Measurements from ENCODE around the gene MTHFR. TPM values are rescaled to one million over a fixed set of nuclear protein-coding genes. Genes with fewer than 3 reads are reported as not detected.
"Not testable (repeated sequence)": the region's sequence is repeated elsewhere in the genome, so short reads cannot be mapped to it uniquely, and the experiment has no call there.

MTHFR gene
- total RNA-seq, 1 donor from 2014 or later, result 48.4 TPM

DNA sequence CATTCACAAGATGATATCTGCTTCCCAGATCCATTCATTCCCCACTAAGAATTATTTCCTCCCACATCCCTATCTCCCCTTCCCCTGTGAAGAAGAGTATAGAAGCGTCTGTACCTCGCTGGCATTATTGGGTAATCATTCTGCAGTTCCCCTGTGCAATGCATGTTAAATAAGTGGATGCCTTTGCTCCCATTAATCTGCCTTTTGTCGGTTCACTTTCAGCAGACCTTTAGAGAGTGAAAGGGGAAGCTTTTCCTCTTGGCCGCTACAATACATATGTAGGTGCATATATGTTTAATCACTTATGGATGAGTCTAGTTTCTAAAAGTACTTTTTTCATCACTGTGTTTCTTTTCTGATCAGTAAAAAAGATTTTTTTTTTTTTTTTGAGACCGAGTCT lies 7.3 kb upstream of the MTHFR start:
- intact Hi-C loops (cut with DNase I), result no loop called here
- Histone ChIP-seq H3K36me3 (peaks cover 32 to 62% of the 10 kb centered on the region in 2 donors), H3K4me1 (no peaks in the 10 kb centered on the region), H3K27me3 (no peaks in the 10 kb centered on the region), H3K27ac (no peak overlapping the region), H3K9me3 (no peaks in the 10 kb centered on the region), H3K4me3 (no peak overlapping the region)
- no peak for DNase-seq (ENCODE audit: low spot score in 2 of 2)
- TF ChIP-seq, protein P1, sequence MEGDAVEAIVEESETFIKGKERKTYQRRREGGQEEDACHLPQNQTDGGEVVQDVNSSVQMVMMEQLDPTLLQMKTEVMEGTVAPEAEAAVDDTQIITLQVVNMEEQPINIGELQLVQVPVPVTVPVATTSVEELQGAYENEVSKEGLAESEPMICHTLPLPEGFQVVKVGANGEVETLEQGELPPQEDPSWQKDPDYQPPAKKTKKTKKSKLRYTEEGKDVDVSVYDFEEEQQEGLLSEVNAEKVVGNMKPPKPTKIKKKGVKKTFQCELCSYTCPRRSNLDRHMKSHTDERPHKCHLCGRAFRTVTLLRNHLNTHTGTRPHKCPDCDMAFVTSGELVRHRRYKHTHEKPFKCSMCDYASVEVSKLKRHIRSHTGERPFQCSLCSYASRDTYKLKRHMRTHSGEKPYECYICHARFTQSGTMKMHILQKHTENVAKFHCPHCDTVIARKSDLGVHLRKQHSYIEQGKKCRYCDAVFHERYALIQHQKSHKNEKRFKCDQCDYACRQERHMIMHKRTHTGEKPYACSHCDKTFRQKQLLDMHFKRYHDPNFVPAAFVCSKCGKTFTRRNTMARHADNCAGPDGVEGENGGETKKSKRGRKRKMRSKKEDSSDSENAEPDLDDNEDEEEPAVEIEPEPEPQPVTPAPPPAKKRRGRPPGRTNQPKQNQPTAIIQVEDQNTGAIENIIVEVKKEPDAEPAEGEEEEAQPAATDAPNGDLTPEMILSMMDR (IDR thresholded peaks at IDR 0.05), result no peak

GRCh38 chr1:11807133-11807532 lies 1.4 kb upstream of the MTHFR start:
- intact Hi-C loops (cut with DNase I), result loop anchor here (5.0 kb wide), 1 partner anchor 155 kb away; the partner anchor contains the start of genes FBXO2 and FBXO44
- Histone ChIP-seq H3K4me3 (peak overlapping the region; percentile 85), H3K27ac (peak overlapping the region; percentile 97 to 99), H3K4me1 (peaks cover 11 to 25% of the 10 kb centered on the region in 2 donors), H3K27me3 (no peaks in the 10 kb centered on the region), H3K36me3 (peaks cover 7 to 22% of the 10 kb centered on the region in 2 donors), H3K9me3 (no peaks in the 10 kb centered on the region)
- TF ChIP-seq, protein P1 (IDR thresholded peaks at IDR 0.05), result no peak
- no peak for DNase-seq (ENCODE audit: low spot score in 2 of 2)

GRCh38 chr1:11806307-11806936 lies 658 bp upstream of the MTHFR start:
- TF ChIP-seq, protein P1 (IDR thresholded peaks at IDR 0.05), result no peak
- intact Hi-C loops (cut with DNase I), result loop anchor here (1.0 to 5.0 kb wide), 3 partner anchors 70 to 174 kb away; partner anchors contain the start of genes AGTRAP, FBXO2, FBXO44 and MFN2
- peaks cover 11 to 26% of the 10 kb centered on the region in 2 donors for H3K4me1 ChIP-seq
- no peaks in the 10 kb centered on the region for H3K9me3 ChIP-seq
- peak overlapping the region; percentile 97 to 99 for H3K27ac ChIP-seq
- H3K4me3 ChIP-seq, result peak overlapping the region; percentile 85
- no peak for DNase-seq (ENCODE audit: low spot score in 2 of 2)
- H3K36me3 ChIP-seq, result peaks cover 3 to 15% of the 10 kb centered on the region in 2 donors
- H3K27me3 ChIP-seq, result no peaks in the 10 kb centered on the region

DNA sequence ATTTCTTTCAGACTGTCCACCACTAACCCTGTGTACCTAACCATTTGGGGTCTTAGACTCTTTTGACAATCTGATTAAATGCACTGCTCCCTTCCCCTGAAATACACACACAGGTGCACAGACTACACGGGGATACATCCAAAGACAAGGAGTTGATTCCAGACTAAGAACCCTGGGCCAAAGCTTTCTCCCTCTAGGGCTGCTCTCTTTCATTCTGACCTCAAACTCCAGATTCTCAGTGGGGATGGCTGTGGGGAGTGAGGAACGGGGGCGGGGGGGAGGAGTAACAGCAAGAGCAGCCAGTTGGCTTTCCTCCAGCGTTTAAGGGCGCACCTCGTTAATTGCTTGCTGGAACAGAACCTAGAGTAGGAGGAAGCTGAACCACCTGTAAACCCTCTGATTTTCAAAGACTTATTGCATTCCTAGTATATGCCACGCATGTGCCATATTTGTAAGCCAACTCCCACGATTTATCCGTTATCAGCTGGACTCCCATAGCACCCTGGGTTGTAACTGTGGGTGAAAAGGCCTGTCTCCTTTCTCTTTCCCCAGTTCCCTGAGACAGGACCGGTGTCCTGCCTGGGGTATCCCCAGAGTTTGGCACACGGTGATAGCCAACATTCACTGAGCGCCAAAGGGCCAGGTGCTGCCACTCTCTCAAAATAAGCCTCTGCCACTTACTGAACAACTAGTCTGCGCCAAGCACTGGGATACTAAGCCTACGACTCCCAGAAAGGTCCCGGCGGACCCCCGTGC lies 920 bp downstream of the MTHFR start:
- TF ChIP-seq, protein P1 (IDR thresholded peaks at IDR 0.05), result no peak
- Histone ChIP-seq H3K27me3 (no peaks in the 10 kb centered on the region), H3K4me1 (peaks cover 11 to 26% of the 10 kb centered on the region in 2 donors), H3K36me3 (peaks cover 14% of the 10 kb centered on the region in 2 donors), H3K4me3 (peak overlapping the region; percentile 85), H3K27ac (peak overlapping the region; percentile 97 to 99), H3K9me3 (no peaks in the 10 kb centered on the region)
- intact Hi-C loops (cut with DNase I), result loop anchor here (1.0 to 5.0 kb wide), 3 partner anchors 102 to 153 kb away; partner anchors contain the start of genes FBXO2, FBXO44 and MAD2L2
- DNase-seq (ENCODE audit: low spot score in 2 of 2), result peak in 1 of 2 donors; percentile 74

- intact Hi-C loops (cut with DNase I), result loop anchor here (1.0 to 2.0 kb wide), 3 partner anchors 13 to 123 kb away; partner anchors contain the start of gene MAD2L2
- H3K27me3 ChIP-seq; DNase-seq (ENCODE audit: low spot score in 2 of 2); H3K9me3 ChIP-seq: not testable (repeated sequence)
- peak overlapping the region; percentile 97 to 99 for H3K27ac ChIP-seq
- H3K36me3 ChIP-seq, result peaks cover 18 to 22% of the 10 kb centered on the region in 2 donors
- peaks cover 11 to 26% of the 10 kb centered on the region in 2 donors for H3K4me1 ChIP-seq
- H3K4me3 ChIP-seq, result peak overlapping the region; percentile 85
Observed at GRCh38 chr1:11803924-11804665, 1.7 kb downstream of the MTHFR start.

All from ascending aorta (tissue), 2 donors.